GDM1 (cell line): ENCODE measurements around the gene SLC9A1.

ENCODE experiments used
- DNase-seq: peaks from one replicate; lab custom pipeline; 2025; lab: John Stamatoyannopoulos, UW

The SLC9A1 gene

DNA sequence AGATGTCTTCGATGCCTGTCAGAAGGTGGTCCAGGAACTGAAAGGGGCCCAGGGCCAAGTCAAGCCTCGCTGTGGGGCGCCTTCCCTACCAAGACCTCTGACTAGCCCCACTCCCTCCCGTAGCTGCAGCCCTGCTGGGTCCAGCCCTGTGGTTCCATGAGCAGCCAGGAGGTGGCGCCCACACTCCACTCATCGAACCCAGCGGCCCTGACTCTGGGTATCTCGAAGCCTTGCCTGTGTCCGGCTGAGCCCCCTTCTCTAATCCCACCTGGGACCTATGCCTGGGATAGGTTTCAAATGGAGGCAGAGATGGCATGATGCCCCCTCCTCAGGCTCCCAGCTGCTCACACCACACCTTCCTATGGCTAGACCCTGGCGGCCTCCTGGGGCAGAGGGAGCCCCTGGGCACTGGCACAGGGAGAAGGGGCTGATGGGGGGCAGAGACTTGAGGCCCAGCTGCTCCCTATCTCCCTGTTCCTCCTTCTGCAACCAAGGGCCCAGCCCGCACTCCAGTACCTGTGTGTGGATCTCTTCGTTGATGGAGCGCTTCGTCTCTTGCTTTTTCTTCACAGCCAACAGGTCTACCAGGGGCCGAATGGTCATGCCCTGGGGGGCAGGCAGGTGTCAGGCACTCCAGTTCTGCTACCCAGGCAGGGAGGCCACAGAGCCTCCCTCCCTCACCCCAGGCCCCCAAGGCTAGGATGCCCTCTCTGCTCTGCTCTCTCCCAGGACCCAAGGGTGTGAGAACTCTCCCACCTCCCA lies 52.0 kb downstream of the SLC9A1 start:
- peak; percentile 56 for DNase-seq

DNA sequence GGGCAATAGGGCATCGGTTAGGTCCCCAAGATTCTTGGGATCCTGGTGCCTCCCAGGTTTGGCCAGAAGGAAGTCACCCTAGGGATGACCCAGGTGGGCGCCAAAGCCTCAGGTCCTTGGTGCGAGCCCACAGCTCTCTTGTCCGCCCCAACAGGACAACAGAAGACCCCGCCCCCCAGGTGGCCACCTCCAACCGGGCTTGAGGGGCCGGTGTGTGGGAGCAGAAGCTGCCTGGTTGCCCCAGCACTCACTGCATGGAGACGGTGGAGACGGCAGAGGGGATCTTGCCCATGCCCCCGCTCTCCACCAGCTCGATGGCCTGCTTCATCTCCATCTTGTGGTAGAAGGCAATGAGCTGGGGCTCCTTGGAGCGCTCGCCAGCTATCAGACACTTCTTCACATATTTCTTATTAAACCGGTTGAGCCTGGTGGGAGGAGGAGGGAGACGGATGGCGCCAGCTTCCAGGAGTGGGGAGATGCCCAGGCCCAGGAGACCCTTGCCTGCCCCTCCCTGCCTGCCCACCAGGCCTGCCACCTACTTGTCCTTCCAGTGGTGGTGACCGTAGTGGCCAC lies 52.7 kb downstream of the SLC9A1 start:
- DNase-seq: no peak

GRCh38 chr1:27101696-27102095 lies 53.2 kb downstream of the SLC9A1 start:
- no peak for DNase-seq

GRCh38 chr1:27101054-27101491 lies 53.9 kb downstream of the SLC9A1 start:
- no peak for DNase-seq

DNA sequence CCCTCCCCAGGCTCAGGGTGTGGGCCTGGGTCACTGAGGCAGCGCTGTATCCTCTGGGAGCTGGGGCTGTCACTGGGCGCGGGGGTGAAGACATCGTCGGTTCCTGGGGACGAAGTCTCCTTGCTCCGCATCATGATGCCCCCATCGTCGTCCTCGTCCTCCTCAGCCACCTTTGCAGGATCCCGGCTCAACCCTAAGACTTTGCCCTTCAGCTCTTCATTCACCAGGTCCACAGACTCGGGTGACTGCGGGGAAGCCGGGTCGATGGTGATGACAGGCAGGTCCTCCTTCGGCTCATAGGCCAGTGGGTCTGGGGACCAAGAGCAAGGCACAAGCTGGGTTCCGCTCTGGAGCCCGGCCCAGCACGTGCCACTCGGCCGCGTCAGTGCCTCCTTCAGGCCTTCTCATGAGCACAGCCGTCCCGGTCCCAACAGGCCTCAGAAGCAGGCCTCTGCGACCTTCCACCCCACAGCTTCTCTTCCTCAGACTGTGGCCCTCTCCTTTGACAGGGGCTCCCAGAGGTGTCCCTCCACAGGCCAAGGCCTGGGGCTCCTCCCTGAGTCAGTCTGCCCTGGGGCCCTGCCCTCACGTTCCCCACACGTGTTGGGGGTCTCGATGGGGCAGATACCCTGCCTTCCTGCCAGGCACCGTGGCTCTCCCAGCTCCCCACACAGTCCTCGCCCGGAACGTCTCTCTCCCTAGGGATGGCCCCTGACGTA lies 54.4 kb downstream of the SLC9A1 start:
- no peak for DNase-seq

- DNase-seq: peak; percentile 75
Measured at GRCh38 chr1:27099587-27100334, 55.2 kb downstream of the SLC9A1 start.

DNA sequence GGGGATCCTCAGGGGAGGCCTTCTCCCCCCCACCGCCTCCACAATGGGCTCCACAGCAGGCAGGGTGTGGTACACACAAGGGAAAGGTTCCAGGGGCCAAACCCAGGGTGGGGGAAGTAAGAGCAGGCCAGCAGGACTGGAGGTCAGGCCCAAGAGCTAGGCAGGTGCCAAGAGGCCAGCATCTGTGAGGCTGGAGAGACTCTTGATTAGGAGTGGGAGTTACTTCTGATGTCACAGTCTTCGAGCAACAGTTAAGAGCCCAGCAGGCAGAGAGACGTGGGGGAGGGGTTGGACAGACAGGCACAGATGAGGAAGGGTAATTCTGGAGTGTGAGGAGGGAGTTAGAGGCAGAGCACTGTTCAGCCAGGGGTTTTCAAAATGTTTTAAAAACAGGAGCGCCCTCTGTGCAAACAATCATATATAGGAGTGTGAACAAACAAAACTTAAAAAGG lies 55.8 kb downstream of the SLC9A1 start:
- peak; percentile 71 for DNase-seq

DNA sequence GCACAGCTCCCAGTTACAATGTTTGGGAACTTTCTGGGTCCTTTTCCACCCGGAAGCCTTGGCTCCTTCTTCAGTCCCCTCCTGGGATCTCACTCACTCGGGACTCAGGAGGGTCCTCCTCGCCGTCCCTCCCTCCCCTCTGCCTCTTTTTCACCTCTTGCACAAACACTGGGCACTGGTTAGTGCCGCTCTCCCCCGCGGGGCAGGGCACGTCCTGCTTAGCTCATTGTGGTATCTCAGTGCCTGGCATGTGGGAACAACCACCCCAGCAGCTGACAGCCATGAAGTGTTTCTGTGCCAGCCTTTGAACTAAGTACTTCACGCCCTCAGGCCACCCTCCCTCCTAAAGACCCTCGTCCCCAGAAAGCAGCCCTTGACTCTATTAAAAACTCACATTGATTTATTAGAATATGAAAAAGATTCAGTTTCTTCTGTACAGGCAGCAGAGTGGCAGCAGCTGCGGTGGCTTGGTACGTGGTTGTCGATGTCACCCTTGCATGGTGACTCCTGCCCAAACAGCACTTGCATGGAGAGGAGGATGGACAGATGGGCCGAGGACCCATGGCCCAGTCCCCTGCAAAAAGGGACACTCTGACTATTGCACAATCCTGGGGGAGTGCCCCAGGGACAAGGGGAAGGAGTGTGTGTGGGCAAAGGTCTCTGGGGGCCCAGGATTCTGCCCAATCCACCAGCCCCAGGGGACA lies 56.3 kb downstream of the SLC9A1 start:
- no peak for DNase-seq

DNA sequence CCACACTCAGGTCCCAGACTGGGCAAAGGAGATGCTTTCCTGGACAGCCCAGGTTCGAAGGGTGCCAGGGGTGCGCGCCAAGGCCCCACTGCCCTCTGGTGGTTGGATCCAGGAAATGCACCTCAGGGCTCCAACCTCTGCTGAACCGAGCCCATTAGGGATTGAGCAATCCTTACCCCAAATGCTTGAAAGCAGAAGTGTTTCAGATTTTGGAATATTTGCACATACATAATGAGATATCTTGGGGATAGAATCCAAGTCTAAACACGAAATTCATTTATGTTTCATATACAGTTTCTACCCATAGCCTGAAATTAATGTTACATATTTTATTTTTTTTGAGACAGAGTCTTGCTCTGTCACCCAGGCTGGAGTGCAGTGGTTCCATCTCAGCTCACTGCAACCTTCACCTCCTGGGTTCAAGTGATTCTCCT lies 57.4 kb downstream of the SLC9A1 start:
- peak; percentile 68 for DNase-seq

DNA sequence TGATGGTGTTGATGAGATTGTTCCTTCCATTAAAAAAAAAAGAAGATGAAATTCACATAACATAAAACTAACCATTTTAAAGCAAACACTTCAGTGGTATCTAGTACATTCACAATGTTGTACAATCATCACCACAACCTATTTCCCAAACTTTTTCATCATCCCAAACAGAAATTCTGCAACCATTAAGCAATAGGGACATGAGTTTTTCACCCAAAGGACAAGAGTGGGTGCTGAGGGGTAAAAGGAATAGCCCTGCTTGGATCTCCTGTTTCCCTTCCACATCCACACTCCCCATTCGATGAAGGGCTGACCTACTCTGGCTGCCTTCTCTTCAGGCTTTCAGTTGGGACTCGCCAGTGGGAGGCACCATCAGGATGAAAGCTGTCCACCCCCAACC lies 59.3 kb downstream of the SLC9A1 start:
- no peak for DNase-seq

DNA sequence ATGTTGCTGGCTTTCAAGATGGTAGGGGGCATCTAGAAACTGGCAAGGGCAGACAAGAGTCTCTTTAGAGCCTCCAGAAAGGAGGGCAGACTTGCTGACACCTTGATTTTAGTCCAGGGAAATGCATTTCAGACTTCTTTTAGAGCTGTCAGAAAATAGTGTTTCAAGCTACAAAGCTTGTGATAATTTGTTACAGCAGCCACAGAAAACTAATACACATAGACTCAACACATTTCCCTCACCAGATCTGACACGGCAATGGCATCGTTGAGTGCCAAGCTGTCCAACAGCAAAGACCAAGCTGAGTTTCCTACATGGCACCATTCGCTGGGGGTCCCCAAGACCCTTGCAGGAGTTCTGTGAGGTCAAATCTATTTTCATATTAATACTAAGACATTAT lies 62.0 kb downstream of the SLC9A1 start:
- no peak for DNase-seq

DNA sequence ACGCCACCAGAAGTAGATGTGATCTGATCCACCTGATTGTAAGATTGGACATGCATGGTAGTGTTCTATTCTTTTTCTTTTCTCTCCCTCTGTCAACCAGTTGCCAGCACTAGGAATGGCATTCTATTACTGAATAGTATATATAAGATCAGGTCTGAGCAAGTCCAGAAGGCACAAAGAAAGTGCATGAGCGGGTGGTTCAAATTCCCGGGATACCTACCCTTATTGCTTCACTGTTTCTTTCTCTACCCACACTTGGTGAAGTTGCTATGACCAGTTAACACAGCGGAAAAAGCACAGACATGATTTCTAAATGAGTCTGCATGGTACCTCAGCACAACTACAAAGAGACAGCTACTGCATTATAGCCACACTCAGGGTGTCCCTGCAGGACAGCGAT lies 64.0 kb downstream of the SLC9A1 start:
- no peak for DNase-seq

DNA sequence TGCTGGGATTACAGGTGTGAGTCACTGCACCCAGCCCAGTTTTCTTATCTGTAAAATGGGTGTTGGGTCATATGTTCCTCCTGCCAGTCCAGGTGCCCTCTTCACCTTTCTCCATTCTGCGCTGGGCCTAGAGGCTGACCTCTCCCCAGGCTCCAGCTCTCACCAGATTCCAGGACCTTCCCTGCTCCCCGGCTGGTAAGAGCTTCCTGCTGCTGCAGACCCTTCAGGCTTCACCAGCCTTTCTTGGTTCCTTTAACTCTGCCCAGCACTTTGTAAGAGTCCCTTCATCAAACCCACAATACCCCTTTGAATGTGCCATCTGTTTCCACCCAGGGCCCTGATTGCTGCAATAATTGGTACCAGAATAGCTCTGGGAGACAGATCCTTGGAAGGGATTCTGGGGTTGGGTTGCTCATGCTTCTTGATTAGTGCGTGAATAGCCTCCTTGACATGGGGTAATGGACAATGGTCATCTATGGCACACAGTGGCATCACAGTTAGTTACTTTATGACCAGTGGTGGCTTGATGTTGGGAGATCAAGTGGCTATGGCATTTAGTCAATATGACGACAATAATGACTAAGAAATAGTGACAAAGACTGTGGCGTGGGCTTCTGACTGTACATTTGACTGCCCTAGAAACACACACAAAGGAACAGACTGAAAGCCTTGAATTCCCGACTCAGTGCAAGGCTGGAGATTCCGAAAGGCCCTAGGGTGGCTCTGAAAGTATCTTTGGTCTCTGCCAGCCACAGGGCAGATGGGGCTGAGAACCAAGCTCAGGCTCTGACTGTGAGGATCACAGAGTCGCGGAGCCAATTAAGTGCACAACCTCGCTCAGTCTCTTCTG lies 67.3 kb downstream of the SLC9A1 start:
- DNase-seq: no peak

DNA sequence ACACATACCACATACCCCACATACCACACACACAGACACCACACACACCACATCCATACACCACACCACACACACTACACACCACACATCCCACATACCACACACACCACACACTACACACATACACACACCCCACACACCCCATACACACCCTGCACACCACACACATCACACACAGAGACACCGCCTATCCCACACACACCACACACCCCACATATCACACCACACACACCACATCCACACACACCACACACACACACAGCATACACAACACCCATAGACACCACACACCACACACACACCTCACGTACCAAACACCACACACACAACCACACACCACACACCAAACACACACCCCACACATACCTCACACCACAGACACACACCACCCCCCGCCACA lies 68.3 kb downstream of the SLC9A1 start:
- DNase-seq: no peak

- DNase-seq: no peak
Measured at GRCh38 chr1:27086026-27086425, 68.9 kb downstream of the SLC9A1 start.

GRCh38 chr1:27084107-27084506 lies 70.8 kb downstream of the SLC9A1 start:
- DNase-seq: no peak

DNA sequence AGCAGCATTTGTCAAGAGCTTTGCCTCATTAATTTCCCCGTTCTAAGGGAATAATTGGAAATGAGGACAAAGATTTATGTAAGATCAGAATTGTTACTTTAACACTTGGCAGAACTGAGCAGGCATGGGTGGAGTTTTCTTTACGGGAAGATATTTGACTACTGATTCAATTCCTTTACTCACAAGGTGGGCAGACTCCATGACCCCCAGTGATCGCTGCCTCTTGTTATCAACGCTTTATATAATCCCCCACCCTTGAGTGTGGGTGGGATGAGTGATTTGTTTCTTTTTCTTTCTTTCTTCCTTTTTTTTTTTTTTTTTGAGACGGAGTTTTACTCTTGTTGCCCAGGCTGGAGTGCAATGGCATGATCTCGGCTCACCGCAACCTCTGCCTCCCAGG lies 77.0 kb downstream of the SLC9A1 start:
- DNase-seq: no peak

DNA sequence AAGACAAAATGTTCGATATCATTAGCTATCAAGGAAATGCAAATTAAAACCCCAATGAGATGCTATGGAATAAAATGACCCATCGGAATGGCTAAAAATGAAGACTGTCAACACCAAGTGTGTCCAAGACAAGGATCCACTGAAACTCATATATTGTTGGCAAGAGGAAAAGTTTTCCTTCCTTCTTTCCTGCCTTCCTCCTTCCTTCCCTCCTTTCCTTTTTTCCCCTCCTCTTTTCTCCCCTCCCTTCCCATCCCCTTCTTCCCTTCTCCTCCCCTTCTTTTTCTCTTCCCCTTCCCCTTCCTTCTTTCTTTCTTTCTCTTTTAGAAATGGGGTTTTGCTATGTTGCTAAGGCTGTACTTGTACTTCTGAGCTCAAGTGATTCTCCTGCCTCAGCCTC lies 78.1 kb downstream of the SLC9A1 start:
- DNase-seq: no peak

DNA sequence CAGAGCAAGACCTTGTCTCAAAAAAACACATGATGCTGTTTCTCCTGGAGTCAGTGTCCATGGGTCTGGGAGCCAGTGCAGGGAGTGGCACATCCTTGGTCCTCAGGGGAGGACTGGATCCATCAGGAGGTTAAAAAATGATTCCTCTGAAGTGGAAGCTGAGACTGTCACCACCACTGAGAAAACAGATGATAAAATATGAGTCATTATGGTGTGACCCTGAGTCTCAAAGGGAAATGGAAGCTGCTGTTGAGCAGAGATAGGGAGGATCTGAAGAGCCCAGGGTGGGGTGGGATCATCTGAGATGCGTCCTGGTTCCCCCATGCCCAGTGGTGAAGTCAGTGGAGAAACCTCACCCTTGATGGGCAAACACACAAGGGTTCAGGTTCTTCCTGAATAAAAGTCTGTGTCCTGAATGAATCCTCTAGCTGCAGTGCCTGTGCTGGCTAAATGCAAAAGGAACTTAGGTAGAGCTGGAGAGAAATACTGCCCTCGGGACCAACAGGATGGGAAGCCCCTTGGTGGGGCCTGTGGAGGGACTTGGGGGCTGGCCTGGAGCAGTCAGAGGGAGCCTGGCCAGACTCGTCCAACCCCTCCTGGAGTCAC lies 80.6 kb downstream of the SLC9A1 start:
- DNase-seq: peak; percentile 68

- no peak for DNase-seq
Measured at GRCh38 chr1:27071049-27071416, 83.9 kb downstream of the SLC9A1 start.
